Glutamatergic neuron (in vitro differentiated cells): ENCODE results near the gene CEBPE. TPM values are rescaled to one million over a fixed set of nuclear protein-coding genes. Genes with fewer than 3 reads are reported as not detected.

Experiments used
- DNase-seq: peaks from one replicate; pipeline ENCODE4 v3.0.0; 2022
- H3K27ac Mint-ChIP-seq: one replicate; pipeline ENCODE4 v1.8.0; 2020; ENCODE audit warnings: mild to moderate bottlenecking, mixed read lengths, inconsistent platforms; ENCODE audit not compliant: unreplicated experiment
- H3K27me3 Mint-ChIP-seq: one replicate; pipeline ENCODE4 v1.8.0; 2020; ENCODE audit warnings: mild to moderate bottlenecking, moderate library complexity, mixed read lengths, inconsistent platforms; ENCODE audit not compliant: unreplicated experiment
- H3K36me3 Mint-ChIP-seq: one replicate; pipeline ENCODE4 v1.8.0; 2020; ENCODE audit warnings: mild to moderate bottlenecking, mixed read lengths, inconsistent platforms; ENCODE audit not compliant: unreplicated experiment
- H3K4me1 Mint-ChIP-seq: one replicate; pipeline ENCODE4 v1.8.0; 2020; ENCODE audit warnings: mild to moderate bottlenecking, low read depth, mixed read lengths, inconsistent platforms; ENCODE audit not compliant: unreplicated experiment
- H3K4me3 Mint-ChIP-seq: one replicate; pipeline ENCODE4 v1.8.0; 2020; ENCODE audit warnings: mild to moderate bottlenecking, mixed read lengths, inconsistent platforms; ENCODE audit not compliant: unreplicated experiment
- H3K9me3 Mint-ChIP-seq: one replicate; pipeline ENCODE4 v1.8.0; 2020; ENCODE audit warnings: mild to moderate bottlenecking, moderate library complexity, mixed read lengths, inconsistent platforms; ENCODE audit not compliant: unreplicated experiment
- total RNA-seq: library from RNA; stranded (reverse); fragmentation: NEBNext Ultra II Directional; extraction: Animal tissue kit (Norgen Biotek cat#: 25700); gene quantifications from one replicate; pipeline ENCODE4 v1.2.1, GENCODE V29; 2021; ENCODE audit not compliant: unreplicated experiment
- TF ChIP-seq, protein P1 (sequence below): fragments of 200-600 bp; sonication (generic); IDR thresholded peaks from one replicate; pipeline ENCODE4 v1.5.0; 2021; ENCODE audit not compliant: partially characterized antibody, unreplicated experiment

CEBPE gene
- total RNA-seq, 1 donor from 2014 or later, result not detected

DNA sequence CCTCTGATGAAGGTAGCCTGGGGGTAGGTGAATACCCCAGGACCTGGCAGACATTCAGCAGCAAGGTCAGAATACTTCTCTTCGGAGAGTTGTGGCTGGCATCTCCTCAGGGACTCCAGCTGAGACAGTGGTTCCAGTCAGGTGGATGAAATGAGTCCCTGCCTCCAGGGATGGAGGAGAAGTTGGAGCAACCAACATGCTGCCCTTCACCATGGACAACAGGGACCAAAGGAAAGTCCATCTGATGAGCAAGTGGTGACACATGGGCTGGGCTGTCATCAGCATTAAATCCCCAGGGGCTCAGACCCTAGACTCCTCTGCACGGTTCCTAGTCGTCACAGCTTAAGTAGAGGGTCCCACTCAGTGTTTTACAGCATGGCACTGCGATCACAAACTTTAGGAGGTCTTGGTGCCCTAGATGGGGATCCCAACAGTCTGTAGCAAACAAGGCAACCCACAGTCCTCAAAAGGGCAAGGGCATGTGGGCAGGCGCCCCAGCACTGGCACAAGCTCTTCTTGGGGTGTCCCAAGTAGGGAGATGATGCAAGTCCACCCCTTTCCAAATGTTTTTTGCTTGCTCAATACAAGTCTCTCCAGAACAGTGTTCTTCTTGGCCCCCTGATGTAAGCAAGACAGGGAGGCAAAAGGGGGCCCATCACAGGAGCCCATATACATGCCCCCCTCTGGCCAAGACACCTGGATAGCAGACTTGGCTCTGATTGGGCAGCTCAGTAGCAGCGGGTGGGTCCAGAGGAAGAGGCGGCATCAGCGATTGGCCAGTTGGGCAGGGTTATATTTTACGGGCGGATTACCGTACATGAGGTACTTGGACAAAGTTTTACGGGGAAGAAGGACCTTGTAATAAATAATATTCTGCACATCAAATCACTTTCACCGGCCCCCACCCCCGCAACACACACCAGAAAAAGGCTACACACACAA is 50.9 kb downstream of the CEBPE start:
- TF ChIP-seq, protein P1, sequence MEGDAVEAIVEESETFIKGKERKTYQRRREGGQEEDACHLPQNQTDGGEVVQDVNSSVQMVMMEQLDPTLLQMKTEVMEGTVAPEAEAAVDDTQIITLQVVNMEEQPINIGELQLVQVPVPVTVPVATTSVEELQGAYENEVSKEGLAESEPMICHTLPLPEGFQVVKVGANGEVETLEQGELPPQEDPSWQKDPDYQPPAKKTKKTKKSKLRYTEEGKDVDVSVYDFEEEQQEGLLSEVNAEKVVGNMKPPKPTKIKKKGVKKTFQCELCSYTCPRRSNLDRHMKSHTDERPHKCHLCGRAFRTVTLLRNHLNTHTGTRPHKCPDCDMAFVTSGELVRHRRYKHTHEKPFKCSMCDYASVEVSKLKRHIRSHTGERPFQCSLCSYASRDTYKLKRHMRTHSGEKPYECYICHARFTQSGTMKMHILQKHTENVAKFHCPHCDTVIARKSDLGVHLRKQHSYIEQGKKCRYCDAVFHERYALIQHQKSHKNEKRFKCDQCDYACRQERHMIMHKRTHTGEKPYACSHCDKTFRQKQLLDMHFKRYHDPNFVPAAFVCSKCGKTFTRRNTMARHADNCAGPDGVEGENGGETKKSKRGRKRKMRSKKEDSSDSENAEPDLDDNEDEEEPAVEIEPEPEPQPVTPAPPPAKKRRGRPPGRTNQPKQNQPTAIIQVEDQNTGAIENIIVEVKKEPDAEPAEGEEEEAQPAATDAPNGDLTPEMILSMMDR, result no peak
- H3K4me1 Mint-ChIP-seq, result peaks cover 26% of the 10 kb centered on the region
- no peak overlapping the region for H3K27ac Mint-ChIP-seq
- peaks cover 9% of the 10 kb centered on the region for H3K9me3 Mint-ChIP-seq
- peaks cover 5% of the 10 kb centered on the region for H3K36me3 Mint-ChIP-seq
- peaks cover 7% of the 10 kb centered on the region for H3K27me3 Mint-ChIP-seq
- DNase-seq, result no peak
- peak overlapping the region; percentile 82 for H3K4me3 Mint-ChIP-seq

Other genes starting within 250 kb of the CEBPE start
- gene LRP10, start 247.5 kb downstream of the CEBPE start, total RNA-seq, result 15.1 TPM
- 73.2 TPM for gene REM2, start 236.0 kb downstream of the CEBPE start, total RNA-seq
- 70.9 TPM for gene RBM23, start 200.1 kb downstream of the CEBPE start, total RNA-seq
- 54.6 TPM for gene PRMT5, start 189.9 kb downstream of the CEBPE start, total RNA-seq
- gene HAUS4, start 162.2 kb downstream of the CEBPE start, total RNA-seq, result 9.7 TPM
- 0.34 TPM for gene AJUBA, start 136.7 kb downstream of the CEBPE start, total RNA-seq
- gene C14orf93, start 109.1 kb downstream of the CEBPE start, total RNA-seq, result 12.1 TPM
- gene PSMB5, start 84.4 kb downstream of the CEBPE start, total RNA-seq, result 289 TPM
- not detected for gene PSMB11, start 77.0 kb downstream of the CEBPE start, total RNA-seq
- gene CDH24, start 61.7 kb downstream of the CEBPE start, total RNA-seq, result 164 TPM
- 341 TPM for gene ACIN1, start 24.1 kb downstream of the CEBPE start, total RNA-seq
- 40.3 TPM for gene C14orf119, start 23.8 kb downstream of the CEBPE start, total RNA-seq
- not detected for gene CIROP, start 14.3 kb downstream of the CEBPE start, total RNA-seq
- gene SLC7A8, start 64.4 kb upstream of the CEBPE start, total RNA-seq, result 7.9 TPM
- not detected for gene RNF212B, start 118.7 kb upstream of the CEBPE start, total RNA-seq
- gene HOMEZ, start 166.9 kb upstream of the CEBPE start, total RNA-seq, result 12.2 TPM
- 10.8 TPM for gene PPP1R3E, start 183.6 kb upstream of the CEBPE start, total RNA-seq
- gene BCL2L2, start 187.6 kb upstream of the CEBPE start, total RNA-seq, result 32.6 TPM
- 355 TPM for gene PABPN1, start 202.2 kb upstream of the CEBPE start, total RNA-seq
- gene SLC22A17, start 233.6 kb upstream of the CEBPE start, total RNA-seq, result 70.6 TPM
- gene EFS, start 245.9 kb upstream of the CEBPE start, total RNA-seq, result 90.4 TPM